ENCODE data around the gene RASAL2.

DNA sequence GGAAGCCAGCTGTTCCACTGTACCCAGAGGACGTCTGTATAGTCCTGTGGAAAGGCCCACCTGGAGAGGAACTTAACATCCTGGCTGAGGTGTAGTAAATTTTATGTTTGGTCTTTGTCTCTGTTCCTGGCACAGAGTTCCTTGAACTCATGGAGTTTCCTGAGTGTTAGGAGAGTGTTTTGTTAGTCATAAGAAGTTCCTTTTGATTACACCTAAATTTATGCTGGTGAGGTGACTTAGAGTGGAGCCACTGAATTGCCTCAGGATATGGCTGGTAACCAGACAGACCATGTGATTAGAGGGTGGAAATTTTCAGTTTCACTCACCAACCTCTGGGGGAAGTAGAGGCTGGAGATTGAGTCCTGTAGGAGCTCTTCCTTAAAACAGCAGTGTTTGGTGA is 57.9 kb downstream of the RASAL2 start:
- no peak for TF ChIP-seq POLR2A (IDR thresholded peaks at IDR 0.05; ENCODE audit: low read length)
- TF ChIP-seq GATA1 (IDR thresholded peaks at IDR 0.05; ENCODE audit: low read depth, low read length) = no peak

Data from erythroblast (primary cell).